Activated CD4-positive, CD25-positive, alpha-beta regulatory T cell treated with anti-CD3 and anti-CD28 coated beads, Interleukin-2, amount 50 U/mL, for 72 hours (primary cell): ENCODE measurements around the gene GNAI3.

Experiments
- DNase-seq: peaks from one replicate; pipeline ENCODE4 v3.0.0; 2021

Gene GNAI3

DNA sequence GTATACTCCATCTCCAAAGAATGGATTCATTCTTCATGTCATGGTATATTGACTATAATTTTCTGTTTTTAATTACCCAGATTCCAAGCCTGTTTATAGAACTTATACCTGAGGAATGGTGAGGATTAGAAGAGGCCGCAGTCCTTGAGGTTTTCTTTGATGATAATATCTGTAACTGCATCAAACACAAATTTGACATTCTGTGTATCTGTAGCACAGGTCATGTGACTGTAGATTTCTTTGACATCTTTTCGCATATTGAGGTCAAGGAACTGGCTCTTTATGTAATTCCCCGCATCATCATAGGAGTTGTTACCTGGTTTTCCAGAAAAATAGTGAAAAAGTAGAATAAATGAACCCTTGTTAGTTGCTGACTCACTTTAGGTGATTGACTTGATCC, 54.8 kb downstream of the GNAI3 start:
- DNase-seq, result no peak

DNA sequence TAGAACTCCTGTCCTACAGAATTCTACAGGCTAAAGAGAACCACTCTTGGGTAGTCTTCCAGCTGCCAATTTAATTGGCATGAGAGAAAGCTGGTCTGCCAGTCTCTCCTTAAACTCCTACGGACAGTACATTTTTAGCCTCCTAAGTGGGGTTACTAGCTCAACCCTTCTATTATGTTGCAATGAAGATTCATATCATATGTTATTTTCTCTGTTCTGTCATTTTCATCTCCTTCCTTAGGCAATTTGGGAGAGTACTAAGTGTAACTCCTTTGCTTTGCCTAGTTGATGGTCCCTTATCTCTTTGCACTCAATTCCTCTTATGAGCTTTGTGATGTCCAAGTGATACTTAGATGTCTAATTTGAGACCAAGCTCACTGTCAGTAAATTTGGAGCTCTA, 57.0 kb downstream of the GNAI3 start:
- no peak for DNase-seq

DNA sequence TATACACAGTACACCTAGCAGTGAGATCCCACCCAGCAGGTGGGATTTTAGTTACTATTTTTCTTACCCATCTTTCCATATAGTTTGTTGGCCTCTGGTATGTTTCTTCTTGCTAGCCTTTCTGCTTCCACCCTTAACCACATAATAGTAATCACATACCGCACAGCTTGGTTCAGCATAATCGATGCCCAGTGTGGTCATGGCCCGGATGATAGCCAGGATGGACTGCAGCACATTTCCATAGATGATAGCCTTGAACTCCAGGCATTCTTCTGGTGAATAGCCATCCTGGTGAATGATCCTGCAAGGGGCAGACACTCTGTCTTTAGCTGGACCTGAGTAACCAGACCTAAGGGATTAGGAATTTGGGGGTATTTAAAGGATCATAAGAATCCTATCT, 61.5 kb downstream of the GNAI3 start:
- DNase-seq, result no peak

DNA sequence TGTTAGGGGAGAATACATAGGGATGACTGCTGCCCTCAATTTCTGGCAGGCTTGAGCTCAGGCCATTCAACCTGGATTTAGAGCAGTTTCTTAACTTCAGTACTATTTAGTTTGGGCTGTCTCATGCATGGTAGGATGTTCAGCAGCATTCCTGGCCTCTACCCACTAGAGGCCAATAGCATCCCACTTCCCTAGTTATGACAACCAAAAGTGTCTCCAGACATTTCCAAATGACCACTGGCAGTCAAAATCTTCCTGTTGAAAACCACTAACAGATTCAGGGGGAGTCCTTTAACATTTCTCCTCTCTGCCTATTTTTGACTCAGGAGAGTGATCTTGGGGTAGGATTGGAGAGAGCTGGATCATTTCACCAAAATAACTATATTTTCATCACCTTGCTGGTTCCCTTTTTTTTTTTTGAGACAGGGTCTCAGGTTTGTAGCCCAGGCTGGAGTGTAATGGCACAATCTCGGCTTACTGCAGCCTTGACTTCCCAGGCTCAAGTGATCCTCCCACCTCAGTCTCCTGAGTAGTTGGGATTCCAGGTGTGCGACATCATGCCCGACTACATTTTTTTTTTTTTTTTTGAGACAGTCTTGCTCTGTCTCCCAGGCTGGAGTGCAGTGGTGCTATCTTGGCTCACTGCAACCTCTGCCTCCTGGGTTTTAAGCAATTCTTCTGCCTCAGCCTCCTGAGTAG, 62.3 kb downstream of the GNAI3 start:
- no peak for DNase-seq

GRCh38 chr1:109611308-109611990, 63.0 kb downstream of the GNAI3 start:
- DNase-seq, result no peak

DNA sequence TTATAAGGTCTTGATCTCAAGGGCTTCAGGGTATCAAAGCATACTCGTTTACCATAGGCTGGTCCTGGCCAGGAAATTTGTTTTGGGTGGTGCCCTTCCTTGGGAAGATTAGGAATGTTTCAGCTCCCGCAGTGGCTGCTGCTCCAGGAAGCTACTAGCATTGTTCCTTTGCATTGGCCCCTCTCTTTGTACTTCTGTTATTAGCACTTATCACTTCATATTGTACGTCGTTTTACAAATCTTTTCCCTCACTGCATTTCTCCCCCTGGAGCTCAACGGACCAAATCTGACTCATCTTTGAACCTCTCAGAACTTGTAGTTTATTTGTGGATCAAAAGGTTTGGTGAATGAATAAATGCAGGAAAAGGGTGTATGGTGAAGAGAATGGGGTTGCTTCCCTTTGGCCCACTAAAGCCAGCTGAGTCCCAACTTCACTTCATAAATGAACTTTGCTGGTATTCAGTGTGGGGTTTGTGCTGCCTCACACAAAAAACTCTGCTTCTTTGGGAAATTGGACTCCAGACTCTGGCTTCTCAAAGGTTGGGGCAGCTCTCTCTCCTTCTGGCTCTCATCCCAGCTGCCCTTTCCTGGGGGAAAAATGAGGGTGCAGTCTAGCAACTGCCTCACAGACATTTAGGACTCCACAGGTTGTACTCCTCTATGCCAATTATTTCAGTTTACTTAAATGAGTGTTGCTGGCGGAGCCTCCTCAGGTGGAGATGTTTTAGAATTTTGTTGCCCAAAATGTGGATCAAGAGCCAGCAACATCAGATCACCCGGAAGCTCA, 65.1 kb downstream of the GNAI3 start:
- DNase-seq, result no peak

DNA sequence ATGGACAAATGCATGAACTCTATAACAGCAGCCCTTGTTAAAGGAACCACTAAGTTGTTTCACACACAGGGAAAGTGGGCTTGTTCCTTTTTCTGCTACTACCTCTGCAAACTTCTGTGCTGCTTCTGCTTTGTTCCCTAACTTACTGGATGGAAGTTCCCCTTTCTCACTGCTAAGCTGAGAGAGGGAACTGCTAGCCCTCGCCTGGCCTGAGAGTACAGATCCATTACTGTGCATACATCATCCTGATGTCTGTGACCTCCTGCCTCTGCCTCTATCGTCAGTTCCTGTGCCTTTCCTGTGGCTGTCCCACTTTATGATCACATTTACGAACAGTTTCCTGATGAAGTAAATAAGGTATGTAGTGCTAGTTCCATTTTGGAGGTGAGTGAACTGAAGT, 67.5 kb downstream of the GNAI3 start:
- no peak for DNase-seq

DNA sequence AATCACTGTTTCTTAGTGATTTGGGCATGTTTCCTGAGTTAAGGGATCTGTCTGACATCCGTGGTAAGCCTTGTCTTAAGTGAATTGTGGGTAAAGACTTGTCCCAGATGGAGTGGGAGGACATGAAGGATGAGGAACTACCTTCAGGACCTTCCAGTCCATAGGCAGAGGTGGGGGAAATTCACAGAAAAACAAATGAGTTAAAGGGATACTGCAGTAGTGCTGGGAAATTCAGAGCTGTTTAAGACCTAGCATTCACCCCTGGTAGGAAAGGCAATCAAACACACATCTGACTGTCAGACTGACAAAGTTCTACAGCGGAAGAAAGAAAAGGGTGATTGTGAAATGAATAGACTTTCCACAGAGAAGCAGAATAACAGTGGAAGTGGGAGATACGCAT, 68.0 kb downstream of the GNAI3 start:
- DNase-seq, result no peak

DNA sequence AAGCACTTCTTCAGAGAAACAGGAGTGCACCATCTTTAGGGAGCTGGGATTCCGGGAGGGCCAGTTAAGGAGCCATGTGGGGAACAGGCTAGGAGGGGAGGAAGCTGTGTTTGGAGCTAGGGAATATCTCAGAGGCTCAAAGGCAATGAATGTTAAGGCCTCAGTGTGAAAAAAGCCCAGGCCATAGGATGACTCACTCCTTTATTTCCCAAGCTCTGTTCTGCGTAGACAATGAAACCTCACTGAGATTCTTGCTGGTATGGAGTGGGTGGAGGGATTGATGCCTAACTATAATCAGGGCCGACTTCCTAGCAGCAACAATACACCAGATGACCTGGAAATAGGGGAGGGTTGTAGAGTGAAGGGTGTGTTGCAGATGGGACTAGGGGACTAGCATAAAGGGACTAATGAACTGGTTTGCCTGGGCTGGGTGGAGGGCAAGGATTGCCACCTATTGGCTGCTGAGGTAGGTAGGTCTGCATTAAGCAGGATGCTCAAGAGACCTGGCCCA, 68.9 kb downstream of the GNAI3 start:
- no peak for DNase-seq

DNA sequence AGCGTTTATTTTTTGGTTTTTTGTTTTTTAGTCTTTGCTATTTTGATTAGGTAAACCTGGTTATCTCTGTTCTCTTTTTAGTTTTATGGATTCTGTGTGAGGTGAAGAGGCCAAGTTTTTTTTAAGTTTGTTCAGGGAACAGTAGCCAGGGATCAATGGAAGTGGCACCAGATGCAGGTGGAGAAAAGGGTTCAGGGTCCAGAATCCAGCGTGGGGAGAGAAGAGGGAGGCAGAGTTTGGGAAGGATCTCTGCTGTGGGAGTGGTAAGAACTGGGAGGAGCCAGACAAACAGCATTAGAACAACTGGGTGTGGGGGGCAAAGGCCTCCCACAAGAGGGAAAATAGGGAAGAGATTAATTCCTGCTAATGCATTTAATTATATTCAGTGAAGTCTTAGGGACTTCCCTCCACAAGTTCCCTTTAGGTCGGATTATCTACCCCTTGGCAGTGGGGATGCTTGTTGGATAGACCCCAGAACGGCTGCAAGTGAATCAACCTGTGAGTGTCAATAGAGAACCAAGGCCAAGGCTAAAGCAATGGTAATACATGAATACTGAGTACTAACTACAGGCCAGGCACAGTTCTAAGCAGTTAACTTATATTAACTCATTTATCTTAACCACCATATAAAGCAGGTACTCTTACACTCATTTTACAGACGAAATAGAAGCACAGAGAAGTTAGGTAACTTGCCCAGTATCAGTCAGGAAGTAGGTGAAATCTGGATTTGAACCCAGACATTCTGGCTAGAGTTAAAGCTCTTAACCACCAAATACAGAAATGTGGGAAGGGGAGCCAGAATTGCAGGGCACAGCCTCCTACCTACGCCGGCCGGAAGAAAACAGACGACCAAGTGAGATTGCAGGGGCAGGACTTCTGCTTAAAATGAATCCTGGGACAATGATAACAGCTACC, 70.5 kb downstream of the GNAI3 start:
- DNase-seq, result no peak

DNA sequence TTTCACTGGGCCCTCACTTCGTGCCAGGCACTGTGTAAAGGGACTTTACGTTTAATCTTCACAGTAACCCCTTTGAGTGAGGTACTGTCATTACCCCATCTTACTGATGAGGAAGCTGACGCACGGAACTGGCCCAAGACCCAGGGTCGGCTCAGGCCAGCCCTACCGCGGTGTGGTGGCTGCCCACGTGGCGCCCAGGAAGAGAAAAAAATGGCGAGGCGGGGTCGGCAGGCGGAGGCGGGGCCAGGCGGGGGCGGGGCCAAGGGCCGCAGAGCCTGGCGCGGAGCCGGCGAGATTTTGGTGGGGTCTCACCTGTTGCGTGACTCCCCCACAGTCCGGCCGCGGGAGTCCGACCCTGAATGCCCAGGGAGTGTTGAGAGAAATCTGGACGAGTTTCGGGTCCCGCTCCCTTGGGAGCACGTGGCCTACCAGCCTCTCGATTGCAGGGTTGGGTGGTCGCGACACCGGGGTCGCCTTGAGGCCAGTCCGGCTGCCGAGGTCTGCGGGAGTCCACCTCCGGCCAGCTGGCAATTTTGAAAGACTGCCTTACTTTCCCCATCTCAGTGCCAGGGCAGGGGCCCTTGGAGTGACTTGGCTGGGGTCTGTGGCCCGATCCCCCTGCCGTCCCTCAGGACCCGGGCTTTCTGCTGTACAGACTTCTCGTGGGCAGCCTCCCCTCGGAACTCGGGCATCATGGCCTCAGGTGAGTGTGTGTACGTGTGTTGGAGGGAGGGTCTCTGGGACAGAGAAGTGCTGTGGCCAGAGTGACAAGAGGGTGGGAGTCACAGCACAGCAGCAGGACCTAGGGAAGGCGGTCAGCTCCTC, 71.4 kb downstream of the GNAI3 start, which contains the start of the genes AMPD2 and GNAT2:
AMPD2 (plus strand) TSS at position 262 of the 825 bp plus-strand sequence. CDS start 1,339 bp downstream, outside the sequence.
GNAT2 (minus strand) TSS at position 41 of the 825 bp plus-strand sequence. CDS start 6,746 bp downstream, outside the sequence.
- DNase-seq, result peak; percentile 78

DNA sequence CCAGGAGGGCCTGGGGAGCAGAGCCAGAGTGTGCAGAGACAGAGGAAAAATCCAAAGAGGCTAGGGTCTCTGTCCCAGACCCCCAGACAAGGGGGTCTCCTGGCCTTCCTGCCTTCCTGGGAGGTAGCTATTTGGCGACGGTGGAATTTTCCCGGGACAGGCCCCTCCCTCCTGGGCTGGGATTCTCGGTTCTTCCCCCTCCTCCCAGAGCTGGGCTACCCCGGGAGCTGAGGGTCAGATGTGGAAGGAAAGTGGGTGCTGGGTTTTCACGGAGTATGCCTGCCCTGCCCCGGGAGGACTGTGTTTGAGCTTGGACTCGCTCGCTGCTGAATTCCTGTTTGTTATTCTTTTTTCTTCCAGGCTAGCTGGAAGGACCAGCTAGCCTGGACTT, 72.0 kb downstream of the GNAI3 start:
- DNase-seq, result no peak

GRCh38 chr1:109620841-109621286, 72.4 kb downstream of the GNAI3 start:
- peak; percentile 93 for DNase-seq

DNA sequence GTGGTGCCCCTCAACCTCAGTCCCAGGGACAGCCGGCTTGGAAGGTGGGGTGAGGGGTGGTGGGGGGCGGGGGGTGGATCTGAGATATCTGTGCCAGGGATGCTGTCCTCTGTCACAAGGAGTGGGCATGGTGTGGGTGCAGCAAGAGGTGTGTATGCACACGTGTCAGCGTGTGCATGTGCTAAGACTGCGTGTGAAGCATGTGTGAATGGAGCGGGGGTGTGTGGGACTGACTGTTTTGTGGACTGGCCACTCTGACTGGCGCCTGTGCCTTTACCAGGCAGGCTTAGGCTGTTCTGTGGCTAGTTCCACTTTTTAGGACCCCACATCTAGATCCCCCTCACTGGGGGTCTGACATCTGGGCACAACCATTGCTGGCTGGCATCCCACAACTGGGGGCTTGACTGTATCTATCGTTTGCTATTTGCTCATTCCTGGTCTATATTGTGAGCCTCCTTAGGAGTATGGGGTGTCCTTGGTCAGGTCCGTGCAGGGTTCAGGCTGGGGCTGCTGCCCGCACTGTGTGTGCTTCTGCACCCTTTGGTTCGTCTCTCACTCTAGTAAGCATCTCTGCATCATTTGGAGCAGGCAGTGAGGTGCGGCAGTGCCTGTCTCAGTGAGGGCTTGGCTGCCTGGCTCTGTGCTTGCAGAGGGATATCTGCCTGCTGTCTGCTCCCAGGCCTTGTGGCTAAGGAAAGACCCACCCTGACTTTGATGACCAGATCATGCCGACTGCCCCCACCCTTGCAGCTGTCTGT, 73.1 kb downstream of the GNAI3 start:
- no peak for DNase-seq

DNA sequence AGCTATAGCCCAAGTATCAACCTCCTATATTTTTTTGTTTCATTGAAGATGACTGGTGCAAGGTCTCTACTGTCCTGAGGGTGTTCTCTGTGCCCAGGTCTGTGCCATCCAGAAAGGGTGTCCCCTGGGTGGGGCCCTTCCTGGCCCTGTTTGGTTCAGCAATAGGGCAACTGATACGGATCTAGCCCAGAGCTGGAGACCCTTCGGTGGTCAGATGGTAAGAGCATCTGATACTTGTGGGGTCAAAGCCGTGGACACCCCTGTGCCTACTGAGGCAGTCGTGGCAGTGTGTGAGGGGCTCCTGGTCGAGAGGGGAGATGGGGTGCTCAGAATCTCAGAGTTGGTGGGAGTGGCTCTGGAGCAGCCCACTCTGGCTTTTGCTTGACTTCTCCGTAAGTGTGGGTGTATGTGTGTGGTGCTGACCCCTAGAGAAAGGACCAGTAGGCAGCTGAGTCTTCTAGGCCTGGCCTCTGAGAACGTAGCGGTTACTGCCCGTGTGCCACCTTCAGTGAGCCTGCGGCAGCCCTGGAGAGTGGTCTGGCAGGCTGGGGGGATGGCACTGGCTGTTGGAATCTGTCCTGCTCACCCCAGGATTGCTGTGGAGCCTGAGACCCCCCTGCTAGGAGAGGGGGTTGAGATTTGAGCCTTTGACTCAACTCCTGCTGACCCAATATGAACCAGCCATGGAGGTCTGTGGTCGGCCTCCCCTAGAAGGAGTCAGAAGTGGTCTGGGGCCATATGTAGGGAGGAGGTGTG, 73.9 kb downstream of the GNAI3 start:
- no peak for DNase-seq

DNA sequence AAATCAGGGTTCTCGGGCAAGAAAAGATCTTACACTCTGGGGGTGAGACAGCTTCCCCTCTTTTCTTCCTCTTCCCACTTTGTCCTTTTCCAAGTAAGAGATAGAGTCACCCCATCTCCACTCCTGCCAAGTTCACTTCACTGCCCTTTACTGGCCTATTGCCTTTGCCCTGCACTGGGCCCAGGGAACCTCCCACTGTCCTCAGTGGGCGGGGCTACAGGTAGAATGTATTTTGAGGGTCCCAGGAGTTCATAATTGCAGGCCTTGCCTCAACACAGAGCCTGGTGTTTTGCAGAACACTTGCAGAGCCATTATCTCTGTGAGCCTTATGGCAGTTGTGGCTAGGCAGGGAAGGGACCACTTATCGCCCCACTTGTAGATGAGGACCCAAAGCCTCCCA, 74.5 kb downstream of the GNAI3 start:
- no peak for DNase-seq

DNA sequence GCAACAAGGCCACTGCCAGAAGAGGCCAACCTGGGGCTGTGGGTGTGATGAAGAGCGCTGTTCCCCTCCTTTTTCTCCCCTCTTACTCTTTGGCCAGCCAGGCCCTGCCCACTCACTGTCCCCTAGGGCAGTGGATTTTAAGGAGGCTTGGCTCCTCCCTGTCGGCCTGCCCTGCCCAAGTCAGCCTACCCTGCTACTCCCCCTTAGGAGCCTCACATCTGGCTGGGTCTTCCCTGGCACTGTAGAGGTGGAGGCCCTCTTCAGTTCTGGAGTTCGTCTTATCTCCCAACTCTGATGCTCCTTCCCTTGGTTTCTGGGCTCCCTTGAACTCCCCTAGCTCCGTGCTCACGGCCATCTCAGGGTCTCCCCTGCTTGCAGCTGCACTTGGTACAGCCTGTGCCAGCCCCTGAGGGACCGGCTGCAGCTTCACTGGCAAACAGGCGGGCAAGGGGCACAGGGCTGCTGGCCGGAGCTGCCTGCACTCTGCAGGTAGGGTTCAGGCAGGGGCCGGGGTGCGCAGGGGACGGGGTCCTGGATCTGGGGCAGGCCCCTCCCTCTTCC, 75.3 kb downstream of the GNAI3 start:
- DNase-seq, result no peak

DNA sequence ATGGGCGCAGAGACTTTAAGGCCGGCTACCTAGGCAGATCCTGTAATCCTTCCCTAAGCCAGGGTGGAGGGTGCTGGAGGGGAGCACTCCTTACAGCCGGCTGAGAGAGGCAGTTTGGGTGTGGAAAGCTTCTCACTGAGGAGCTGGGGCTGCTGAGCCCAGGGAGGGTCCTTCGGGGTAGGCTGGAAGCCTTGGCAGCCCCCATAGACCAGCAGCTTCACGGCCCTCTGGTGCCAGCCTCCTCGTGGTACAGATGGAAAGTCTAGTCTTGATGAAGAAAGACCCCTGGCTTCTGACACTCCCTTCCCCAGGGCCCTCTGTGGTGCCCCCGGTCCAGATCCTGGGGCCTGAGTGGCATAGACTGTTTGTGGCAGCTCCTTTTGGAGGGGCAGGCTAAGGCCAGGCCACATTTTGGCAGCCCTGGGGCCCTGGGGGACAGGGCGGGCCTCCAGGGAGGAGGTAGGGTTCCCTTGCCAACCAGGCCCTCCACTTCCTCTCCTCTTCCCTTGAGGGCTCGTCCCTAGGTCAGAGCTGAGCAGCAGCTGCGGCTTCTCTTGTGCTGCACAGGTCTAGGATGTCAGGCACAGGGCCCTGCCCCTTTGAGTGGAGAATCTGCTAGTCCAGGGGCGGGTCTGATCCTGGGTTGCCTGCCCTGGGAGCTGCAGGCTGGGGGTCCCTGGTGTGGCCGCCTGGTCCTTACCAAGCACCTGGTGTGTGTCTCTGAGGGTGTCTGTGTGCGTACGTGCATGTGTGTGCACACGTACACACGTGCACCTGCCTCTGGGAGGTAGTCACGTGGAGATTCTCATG, 76.0 kb downstream of the GNAI3 start:
- DNase-seq, result no peak

GRCh38 chr1:109625176-109625575, 76.8 kb downstream of the GNAI3 start:
- DNase-seq, result no peak
